GM12864 (cell line): ENCODE results near the gene AMDHD1.

Source experiments
- DNase-seq: peaks from one replicate; pipeline ENCODE4 v3.0.0-alpha.2; 2011; ENCODE audit warnings: low read depth
- H3K4me3 ChIP-seq: 2 replicates; pipeline ENCODE4 v1.5.1; 2011; ENCODE audit warnings: mild to moderate bottlenecking, low read depth, low read length, control low read depth
- CTCF ChIP-seq: IDR thresholded peaks from 2 replicates; pipeline ENCODE4 v1.5.1; 2011; ENCODE audit warnings: low read depth, mild to moderate bottlenecking, moderate library complexity, low read length, control low read depth, inconsistent platforms; ENCODE audit errors: missing control alignments

The AMDHD1 gene

GRCh38 chr12:95990136-95990535 lies 47.0 kb downstream of the AMDHD1 start:
- no peak for DNase-seq
- no peak for TF ChIP-seq CTCF

GRCh38 chr12:95993907-95994306 lies 50.8 kb downstream of the AMDHD1 start:
- H3K4me3 ChIP-seq = no peak overlapping the region
- no peak for TF ChIP-seq CTCF
- no peak for DNase-seq

More at GRCh38 chr12:95990136-95990535, 47.0 kb downstream of the AMDHD1 start:
- no peak overlapping the region for H3K4me3 ChIP-seq

GRCh38 chr12:95994476-95994875 lies 51.3 kb downstream of the AMDHD1 start:
- TF ChIP-seq CTCF = no peak
- no peak for DNase-seq
- H3K4me3 ChIP-seq = no peak overlapping the region

- H3K4me3 ChIP-seq = no peak overlapping the region
- no peak for DNase-seq
- no peak for TF ChIP-seq CTCF
These were observed 52.3 kb downstream of the AMDHD1 start for GRCh38 chr12:95995238-95996031.

- no peak within 1 kb of the TSS for H3K4me3 ChIP-seq
- TF ChIP-seq CTCF = no peak
- DNase-seq = no peak
These were observed 53.0 kb downstream of the AMDHD1 start, which contains the start of gene HAL for GRCh38 chr12:95996034-95996658. TSS of gene HAL (minus strand) at chr12:95996344. CDS start at chr12:95995910, 434 bp downstream.

GRCh38 chr12:95997276-95997675 lies 54.1 kb downstream of the AMDHD1 start:
- no peak for TF ChIP-seq CTCF
- H3K4me3 ChIP-seq = no peak overlapping the region
- no peak for DNase-seq
